GM13976 (cell line): ENCODE data around the gene RAB24.

Experiments used
- DNase-seq: peaks from one replicate; pipeline ENCODE4 v3.0.0; 2012; ENCODE audit warnings: low spot score
- CTCF ChIP-seq: IDR thresholded peaks from 2 replicates; pipeline ENCODE4 v1.5.1; 2012; ENCODE audit warnings: borderline replicate concordance, mild to moderate bottlenecking; ENCODE audit not compliant: insufficient read depth; ENCODE audit errors: extremely low read depth, missing control alignments, control extremely low read depth
- in situ Hi-C: fragments of 300-500 bp; cut with MboI; formaldehyde crosslinking; loops from one replicate; pipeline ENCODE4 v1.12.0; 2022; ENCODE audit warnings: low sequenced_read_pairs, mixed read lengths, inconsistent platforms; ENCODE audit not compliant: unreplicated experiment

The RAB24 gene

GRCh38 chr5:177310757-177311391, 7.4 kb upstream of the RAB24 start:
- in situ Hi-C loops: no loop called here
- DNase-seq: no peak
- no peak for TF ChIP-seq CTCF

- no peak for DNase-seq
- in situ Hi-C loops: no loop called here
- no peak for TF ChIP-seq CTCF
Measured at GRCh38 chr5:177310332-177310731, 6.8 kb upstream of the RAB24 start.

- DNase-seq: peak; percentile 74
- peak; percentile 90 for TF ChIP-seq CTCF
- in situ Hi-C loops: no loop called here
Measured at GRCh38 chr5:177309351-177310191, 6.1 kb upstream of the RAB24 start.

- in situ Hi-C loops: no loop called here
- no peak for DNase-seq
- TF ChIP-seq CTCF: no peak
Measured at GRCh38 chr5:177308740-177309139, 5.2 kb upstream of the RAB24 start.

GRCh38 chr5:177307544-177308363, 4.2 kb upstream of the RAB24 start:
- no peak for TF ChIP-seq CTCF
- DNase-seq: no peak
- in situ Hi-C loops: no loop called here
